HEK293T (cell line): ENCODE data around the gene PLAC8.

Experiments used
- BHLHE40 ChIP-seq: fragments of 450-650 bp; IDR thresholded peaks from 2 replicates; pipeline ENCODE4 v1.6.1; 2016; ENCODE audit warnings: mild to moderate bottlenecking, moderate library complexity, borderline replicate concordance
- CTBP1 ChIP-seq: fragments of 450-650 bp; IDR thresholded peaks from 2 replicates; pipeline ENCODE4 v1.6.1; 2016; ENCODE audit warnings: borderline replicate concordance
- FOXM1 ChIP-seq: fragments of 450-650 bp; IDR thresholded peaks from 2 replicates; pipeline ENCODE4 v1.6.1; 2017; ENCODE audit warnings: mild to moderate bottlenecking, borderline replicate concordance
- NFRKB ChIP-seq: fragments of 450-650 bp; IDR thresholded peaks from 2 replicates; pipeline ENCODE4 v1.6.1; 2016; ENCODE audit warnings: mild to moderate bottlenecking, moderate library complexity
- SP1 ChIP-seq: fragments of 450-650 bp; IDR thresholded peaks from 2 replicates; pipeline ENCODE4 v1.6.1; 2017
- TARDBP ChIP-seq: fragments of 450-650 bp; IDR thresholded peaks from 2 replicates; pipeline ENCODE4 v1.6.1; 2016
- ZNF384 ChIP-seq: fragments of 450-650 bp; IDR thresholded peaks from 2 replicates; pipeline ENCODE4 v1.6.1; 2016

- TF ChIP-seq BHLHE40 (no peak), TARDBP (no peak), FOXM1 (no peak), SP1 (no peak), NFRKB (no peak), CTBP1 (no peak), ZNF384 (no peak)
Observed at GRCh38 chr4:83112678-83113428, 1.7 kb downstream of the PLAC8 start.
